Measurements from ENCODE around the gene OSBPL5.

DNA sequence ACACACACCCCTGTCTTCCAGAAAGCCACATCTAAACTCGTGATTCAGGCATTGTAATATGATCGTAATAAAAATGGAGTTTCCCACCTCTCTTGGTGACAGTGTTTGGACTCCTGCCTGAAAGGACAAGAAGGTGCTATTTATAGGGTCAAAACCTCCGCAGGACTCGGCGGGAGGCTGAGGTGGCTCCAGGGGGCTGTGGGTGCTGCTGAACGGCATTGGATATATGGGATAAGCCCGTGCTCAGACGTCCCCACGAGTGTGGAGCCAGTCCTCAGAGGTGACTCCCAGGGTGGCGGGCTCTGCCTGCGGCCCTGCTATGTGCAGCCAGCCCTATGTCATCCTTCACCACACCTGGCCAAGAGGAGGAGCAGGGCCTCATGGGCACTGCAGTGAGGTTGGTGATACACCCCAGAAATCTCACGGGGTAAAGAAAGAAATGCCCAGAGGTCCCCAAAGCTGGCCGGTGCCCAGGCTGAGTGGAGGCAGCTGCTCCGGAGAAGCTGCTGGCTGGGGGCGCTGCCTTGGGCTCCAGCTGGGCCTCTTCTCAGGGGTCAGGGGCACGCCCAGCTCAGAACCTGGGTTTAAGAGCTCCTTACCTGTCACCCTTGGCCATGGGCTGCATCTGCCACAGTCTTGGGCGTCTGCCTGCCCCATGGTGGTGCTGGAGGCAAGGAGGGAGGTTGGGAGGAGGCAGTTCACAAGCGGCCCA lies 5.1 kb upstream of the OSBPL5 start:
- TF ChIP-seq CTCF (conservative IDR thresholded peaks at IDR 0.05; ENCODE audit: low read length) = no peak
- TF ChIP-seq EZH2phosphoT487 (IDR thresholded peaks at IDR 0.05; ENCODE audit: borderline replicate concordance) = no peak

Measured in Loucy (cell line).